Tibial nerve (tissue), 4 donors: Measurements from ENCODE around the gene ZNF569. TPM values are rescaled to one million over a fixed set of nuclear protein-coding genes. Genes with fewer than 3 reads are reported as not detected.
A peak's percentile ranks its signal among the peaks of the same experiment; 100 is the strongest.
"Not testable (repeated sequence)": the region's sequence is repeated elsewhere in the genome, so short reads cannot be mapped to it uniquely, and the experiment has no call there.

Experiments used
- DNase-seq, 2 donors: peaks; one replicate each; pipeline ENCODE4 v3.0.0-alpha.2; 2019; ENCODE audit warnings: low spot score in 2 of 2
- H3K27ac ChIP-seq, 4 donors: fragments of 200-600 bp; sonication (generic) in 3 of 4; one replicate each; pipeline ENCODE4 v1.5.1; 2017 to 2019; ENCODE audit warnings: mild to moderate bottlenecking in 1 of 4
- H3K27me3 ChIP-seq, 2 donors: fragments of 200-600 bp; sonication (generic) in 1 of 2; one replicate each; pipeline versions ENCODE4 v1.5.1 to v1.6.0; 2017 to 2019
- H3K36me3 ChIP-seq, 3 donors: fragments of 200-600 bp; sonication (generic); one replicate each; pipeline ENCODE4 v1.5.1; 2018 to 2019
- H3K4me1 ChIP-seq, 4 donors: fragments of 200-600 bp; sonication (generic) in 3 of 4; one replicate each; pipeline ENCODE4 v1.5.1; 2017 to 2019
- H3K4me3 ChIP-seq, 4 donors: fragments of 200-600 bp; sonication (generic) in 3 of 4; one replicate each; pipeline ENCODE4 v1.5.1; 2017 to 2019; ENCODE audit warnings: mild to moderate bottlenecking in 1 of 4, moderate library complexity in 1 of 4
- H3K9me3 ChIP-seq, 4 donors: fragments of 200-600 bp; sonication (generic) in 3 of 4; one replicate each; pipeline ENCODE4 v1.5.1; 2017 to 2019
- CTCF ChIP-seq, 5 experiments: fragments of 200-600 bp in 3 of 5; fragments of 450-650 bp in 2 of 5; sonication (generic) in 3 of 5; IDR thresholded peaks; one replicate each; pipeline ENCODE4 v1.5.1; 2016 to 2019; ENCODE audit warnings: antibody characterized with exemption in 5 of 5, mild to moderate bottlenecking in 3 of 5, moderate library complexity in 2 of 5
- EP300 ChIP-seq, 2 donors: sonication (generic); formaldehyde crosslinking; IDR thresholded peaks; one replicate each; pipeline ENCODE4 v1.6.1; 2017; ENCODE audit warnings: antibody characterized with exemption in 2 of 2, mild to moderate bottlenecking in 1 of 2
- POLR2A ChIP-seq, 2 donors: fragments of 450-650 bp; IDR thresholded peaks; one replicate each; pipeline ENCODE4 v1.6.1; 2017; ENCODE audit warnings: antibody characterized with exemption in 2 of 2, mild to moderate bottlenecking in 2 of 2, moderate library complexity in 2 of 2
- WGBS, 2 donors: methylation state at CpG; one replicate each; pipeline ENCODE4 v1.1.5; 2018; 5-methylcytosine and 5-hydroxymethylcytosine counted together
- total RNA-seq, 4 donors: library from RNA; depleted of rRNA; stranded (reverse); fragments of >200 nt; gene quantifications; one replicate each; pipeline ENCODE4 v1.1.0, GENCODE V29; 2016

Gene ZNF569
- total RNA-seq, 4 donors from 2014 or later, result 4.3 to 9.4 (median 7.3) TPM

GRCh38 chr19:37403403-37403802 is 63.8 kb downstream of the ZNF569 start:
- 55 to 67% methylated on average over 21 to 33 of the region's 34 CpGs for WGBS, 2 donors
- TF ChIP-seq POLR2A (IDR thresholded peaks at IDR 0.05), result no peak
- no peak for TF ChIP-seq EP300 (IDR thresholded peaks at IDR 0.05)
- no peak for TF ChIP-seq CTCF (IDR thresholded peaks at IDR 0.05)
- Histone ChIP-seq H3K4me3 (no peak overlapping the region), H3K4me1 (no peaks in the 10 kb centered on the region), H3K9me3 (peaks cover 0 to 95% (median 35%) of the 10 kb centered on the region in 4 donors), H3K36me3 (no peaks in the 10 kb centered on the region), H3K27ac (no peak overlapping the region), H3K27me3 (no peaks in the 10 kb centered on the region)
- no peak for DNase-seq

- WGBS, 2 donors, result 92 to 100% methylated on average over 1 of the region's 1 CpG
- no peak overlapping the region for H3K27ac ChIP-seq
- H3K4me1 ChIP-seq, result no peaks in the 10 kb centered on the region
- peaks cover 0 to 98% (median 40%) of the 10 kb centered on the region in 4 donors for H3K9me3 ChIP-seq
- TF ChIP-seq EP300 (IDR thresholded peaks at IDR 0.05), result no peak
- TF ChIP-seq POLR2A (IDR thresholded peaks at IDR 0.05), result no peak
- TF ChIP-seq CTCF (IDR thresholded peaks at IDR 0.05), result no peak
- no peak for DNase-seq
- no peaks in the 10 kb centered on the region for H3K36me3 ChIP-seq
- H3K27me3 ChIP-seq, result no peaks in the 10 kb centered on the region
- no peak overlapping the region for H3K4me3 ChIP-seq
Measured at GRCh38 chr19:37401078-37401477, 66.2 kb downstream of the ZNF569 start.

- not testable (repeated sequence) for H3K27me3 ChIP-seq, DNase-seq, H3K4me1 ChIP-seq, H3K27ac ChIP-seq, H3K4me3 ChIP-seq
- peaks cover 5 to 74% (median 30%) of the 10 kb centered on the region in 3 donors for H3K36me3 ChIP-seq
- whole genome bisulfite sequencing, 2 donors, result 95 to 96% methylated on average over 6 of the region's 6 CpGs
- peaks cover 11 to 100% (median 56%) of the 10 kb centered on the region in 4 donors for H3K9me3 ChIP-seq
Measured at GRCh38 chr19:37391399-37391798, 75.8 kb downstream of the ZNF569 start.

- 93 to 96% methylated on average over 4 of the region's 4 CpGs for WGBS, 2 donors
- Histone ChIP-seq H3K36me3 (peaks cover 7 to 90% (median 49%) of the 10 kb centered on the region in 3 donors), H3K9me3 (peaks cover 13 to 100% (median 62%) of the 10 kb centered on the region in 4 donors)
Measured at GRCh38 chr19:37389234-37389633, 78.0 kb downstream of the ZNF569 start.

GRCh38 chr19:37370880-37371661 is 96.2 kb downstream of the ZNF569 start, which contains the start of gene ZNF527:
ZNF527 (plus strand) TSS chr19:37371099; CDS start chr19:37374199, 3,100 bp downstream.
- TF ChIP-seq EP300 (IDR thresholded peaks at IDR 0.05), result peak; percentile 78 to 94
- peak; percentile 26 to 73 for TF ChIP-seq POLR2A (IDR thresholded peaks at IDR 0.05)
- peak in 3 of 5 experiments; percentile 9 to 46 (median 36) for TF ChIP-seq CTCF (IDR thresholded peaks at IDR 0.05)
- 7 to 9% methylated on average over 5 to 7 of the region's 58 CpGs for WGBS, 2 donors
- Histone ChIP-seq H3K9me3 (peaks cover 0 to 33% (median 5%) of the 10 kb centered on the region in 4 donors), H3K4me1 (peaks cover 0 to 17% (median 4%) of the 10 kb centered on the region in 4 donors), H3K4me3 (peak within 1 kb of the TSS; percentile 52 to 58 (median 56)), H3K36me3 (peaks cover 2 to 36% (median 8%) of the 10 kb centered on the region in 3 donors), H3K27me3 (no peaks in the 10 kb centered on the region), H3K27ac (peak within 1 kb of the TSS; percentile 61 to 93 (median 88))
- peak; percentile 91 to 93 for DNase-seq

More at GRCh38 chr19:37389234-37389633, 78.0 kb downstream of the ZNF569 start:
- Histone ChIP-seq H3K27ac (no peak overlapping the region), H3K27me3 (no peaks in the 10 kb centered on the region), H3K4me1 (no peaks in the 10 kb centered on the region), H3K4me3 (no peak overlapping the region)
- TF ChIP-seq EP300 (IDR thresholded peaks at IDR 0.05) (no peak), CTCF (IDR thresholded peaks at IDR 0.05) (no peak), POLR2A (IDR thresholded peaks at IDR 0.05) (no peak)
- no peak for DNase-seq

- Histone ChIP-seq H3K27ac (peak overlapping the region; percentile 61 to 93 (median 88)), H3K9me3 (peaks cover 0 to 32% (median 4%) of the 10 kb centered on the region in 4 donors), H3K4me3 (peak overlapping the region; percentile 52 to 58 (median 56)), H3K4me1 (peaks cover 0 to 17% (median 4%) of the 10 kb centered on the region in 4 donors), H3K36me3 (peaks cover 0 to 30% (median 2%) of the 10 kb centered on the region in 3 donors)
- 7 to 10% methylated on average over 16 to 18 of the region's 18 CpGs for WGBS, 2 donors
- H3K27me3 ChIP-seq, DNase-seq: not testable (repeated sequence)
Measured at GRCh38 chr19:37370386-37370879, 96.8 kb downstream of the ZNF569 start.
